K562 treated with DMSO at 1 percent for 12 hours (cell line): ENCODE data around the gene OR4N5. TPM values are rescaled to one million over a fixed set of nuclear protein-coding genes. Genes with fewer than 3 reads are reported as not detected.

ENCODE experiments used
- total RNA-seq: library from RNA; unstranded; fragments of 300-600 nt; gene quantifications from 2 replicates; pipeline ENCODE4 v1.2.3, GENCODE V29; 2022; ENCODE audit not compliant: insufficient read depth

The OR4N5 gene, protein sequence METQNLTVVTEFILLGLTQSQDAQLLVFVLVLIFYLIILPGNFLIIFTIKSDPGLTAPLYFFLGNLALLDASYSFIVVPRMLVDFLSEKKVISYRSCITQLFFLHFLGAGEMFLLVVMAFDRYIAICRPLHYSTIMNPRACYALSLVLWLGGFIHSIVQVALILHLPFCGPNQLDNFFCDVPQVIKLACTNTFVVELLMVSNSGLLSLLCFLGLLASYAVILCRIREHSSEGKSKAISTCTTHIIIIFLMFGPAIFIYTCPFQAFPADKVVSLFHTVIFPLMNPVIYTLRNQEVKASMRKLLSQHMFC
- total RNA-seq, result not detected in 2 replicates

DNA sequence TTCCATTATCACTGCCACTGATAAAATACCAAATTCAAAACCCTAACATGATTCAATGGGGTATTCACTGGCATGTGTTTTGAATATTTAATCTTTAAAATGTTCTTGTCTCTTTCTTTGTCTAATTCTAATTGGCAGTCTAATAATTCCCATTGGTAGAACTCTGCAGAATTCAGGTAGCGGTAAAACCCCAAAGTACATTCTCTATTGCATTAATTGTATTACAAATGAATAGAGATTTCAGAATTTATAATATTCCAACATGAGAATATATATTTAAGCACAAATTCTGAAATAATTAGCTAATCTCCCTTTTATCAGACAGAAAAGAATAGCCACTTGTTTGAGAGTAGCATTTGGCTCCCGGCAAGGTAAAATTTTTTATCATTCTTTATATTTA is at the start of gene OR4N5:
Gene OR4N5, plus strand, starts transcription at position 301 of the 400 bp plus-strand sequence. CDS start 4,916 bp downstream, outside the sequence.

DNA sequence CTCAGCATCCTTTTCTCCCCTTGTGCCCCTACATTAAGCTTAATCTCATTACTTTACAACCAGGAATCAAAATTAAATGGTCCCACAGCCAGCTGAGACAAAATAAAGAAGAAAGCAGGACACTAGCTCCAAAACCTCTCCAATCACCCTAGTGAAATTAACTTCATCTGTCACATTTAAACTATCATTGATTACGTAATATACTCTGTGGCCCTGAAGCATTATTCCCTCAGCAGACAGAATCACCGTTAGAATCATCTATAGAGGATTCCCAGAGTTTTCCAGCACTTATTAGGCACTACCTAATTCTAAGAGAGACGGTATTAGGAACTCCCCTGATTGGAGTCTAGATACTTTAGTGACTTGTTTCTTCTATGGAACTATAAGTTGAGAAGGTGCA is 28.2 kb upstream of the OR4N5 start, which contains the start of gene OR4K17:
Gene OR4K17, plus strand, starts transcription at position 302 of the 400 bp plus-strand sequence. CDS start 6,761 bp downstream, outside the sequence.

DNA sequence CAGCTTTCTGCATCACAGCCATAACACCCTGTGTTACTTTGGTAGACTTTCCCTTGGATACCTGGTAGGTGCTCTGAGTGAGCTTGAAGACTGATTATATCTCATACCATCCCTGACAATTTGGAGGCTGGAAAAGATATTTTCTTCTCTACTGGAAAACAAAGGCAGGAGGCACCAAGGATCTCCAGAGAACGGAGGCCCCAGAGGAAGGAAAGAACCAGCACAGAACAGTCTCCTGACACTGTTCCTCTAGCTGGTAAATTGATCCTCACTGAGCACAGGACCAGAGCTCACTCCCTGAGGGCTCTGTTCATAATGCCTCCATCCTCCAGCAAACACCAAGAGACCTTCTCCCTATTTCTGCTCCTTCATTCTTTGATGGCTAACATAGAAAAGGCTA is 52.0 kb downstream of the OR4N5 start, which contains the start of gene OR11G2:
Gene OR11G2, plus strand, starts transcription at position 301 of the 400 bp plus-strand sequence. CDS start 6,542 bp downstream, outside the sequence.

Other genes with a start within 250 kb of the OR4N5 start
- not detected in 2 replicates for gene OR4K5, start 218.2 kb upstream of the OR4N5 start, total RNA-seq
- not detected in 2 replicates for gene OR4K1, start 207.9 kb upstream of the OR4N5 start, total RNA-seq
- gene OR4K15, start 163.2 kb upstream of the OR4N5 start, total RNA-seq, result not detected in 2 replicates
- not detected in 2 replicates for gene OR4Q2, start 136.7 kb upstream of the OR4N5 start, total RNA-seq
- not detected in 2 replicates for gene OR4K14, start 119.5 kb upstream of the OR4N5 start, total RNA-seq
- not detected in 2 replicates for gene OR4K13, start 102.8 kb upstream of the OR4N5 start, total RNA-seq
- gene OR4L1, start 78.8 kb upstream of the OR4N5 start, total RNA-seq, result not detected in 2 replicates
- not detected in 2 replicates for gene OR4K17, start 28.1 kb upstream of the OR4N5 start, total RNA-seq
- gene OR11G2, start 52.1 kb downstream of the OR4N5 start, total RNA-seq, result not detected in 2 replicates
- gene OR11H6, start 84.9 kb downstream of the OR4N5 start, total RNA-seq, result not detected in 2 replicates
- gene OR11H7, start 90.2 kb downstream of the OR4N5 start, total RNA-seq, result not detected in 2 replicates
- gene OR11H4, start 100.5 kb downstream of the OR4N5 start, total RNA-seq, result not detected in 2 replicates
- gene TTC5, start 167.1 kb downstream of the OR4N5 start, total RNA-seq, result 3.8 and 6.4 TPM in 2 replicates
- gene CCNB1IP1, start 194.5 kb downstream of the OR4N5 start, total RNA-seq, result 88.9 and 90.5 TPM in 2 replicates
- 16.7 and 36.5 TPM in 2 replicates for gene PARP2, start 204.8 kb downstream of the OR4N5 start, total RNA-seq